Stimulated activated CD4-positive, alpha-beta T cell treated with anti-CD3 and anti-CD28 coated beads, Interleukin-1b, Interleukin-23, amount 100 ng/mL, for 4 hours (primary cell): Measurements from ENCODE around the gene IRGC.
"Not testable (repeated sequence)": the region's sequence is repeated elsewhere in the genome, so short reads cannot be mapped to it uniquely, and the experiment has no call there.

ENCODE experiments used
- DNase-seq, 2 donors: peaks; one replicate each; pipeline ENCODE4 v3.0.0-alpha.2; 2020; ENCODE audit warnings: low read depth in 2 of 2

Gene IRGC

GRCh38 chr19:43754253-43754502 lies 38.3 kb downstream of the IRGC start:
- DNase-seq, result no peak

GRCh38 chr19:43754503-43755255 lies 38.8 kb downstream of the IRGC start, which contains the start of gene SMG9:
SMG9 (minus strand) TSS chr19:43754962; CDS start chr19:43750741, 4,221 bp downstream.
- peak; percentile 97 for DNase-seq

GRCh38 chr19:43755256-43755801 lies 39.5 kb downstream of the IRGC start:
- peak; percentile 67 to 68 for DNase-seq

GRCh38 chr19:43759515-43759914 lies 43.6 kb downstream of the IRGC start:
- DNase-seq, result no peak

DNA sequence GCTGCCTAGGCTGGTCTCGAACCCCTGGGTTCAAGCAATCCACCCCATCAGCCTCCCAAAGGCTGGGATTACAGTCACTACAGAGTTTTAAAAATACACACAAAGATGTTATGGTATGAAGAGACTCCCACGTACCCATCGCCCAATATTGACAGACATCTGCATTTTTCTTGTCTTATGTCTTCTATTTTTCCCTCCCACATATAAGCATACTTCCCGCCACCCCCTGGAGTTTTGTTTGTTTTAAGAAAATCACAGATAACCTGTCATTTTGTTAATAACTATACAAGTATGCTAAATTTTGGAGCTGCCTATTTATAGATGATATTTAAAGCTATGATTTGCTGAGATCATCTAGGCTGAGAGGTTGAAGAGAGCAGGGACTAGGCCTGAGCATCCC lies 45.1 kb downstream of the IRGC start:
- DNase-seq, result no peak

DNA sequence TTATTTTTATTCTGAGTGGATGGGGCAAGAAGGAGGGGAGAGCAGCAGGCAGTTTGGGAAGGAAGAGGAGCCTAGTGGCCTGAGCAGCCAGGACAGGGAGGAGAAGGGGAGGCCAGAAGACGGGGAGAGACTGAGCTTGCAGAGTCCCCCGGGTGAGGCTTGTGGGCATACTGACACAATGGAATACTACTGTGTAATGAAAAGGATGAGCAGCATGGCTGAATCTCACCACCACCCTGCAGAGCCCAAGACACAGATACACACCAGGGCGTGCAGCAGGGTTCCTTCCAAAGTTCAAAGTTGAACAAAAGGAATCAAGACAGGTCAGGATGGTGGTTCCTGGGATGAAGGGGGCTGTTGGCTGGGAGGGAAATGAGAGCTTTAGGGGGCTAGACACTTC lies 46.9 kb downstream of the IRGC start:
- no peak for DNase-seq

GRCh38 chr19:43763473-43763939 lies 47.6 kb downstream of the IRGC start:
- no peak for DNase-seq

DNA sequence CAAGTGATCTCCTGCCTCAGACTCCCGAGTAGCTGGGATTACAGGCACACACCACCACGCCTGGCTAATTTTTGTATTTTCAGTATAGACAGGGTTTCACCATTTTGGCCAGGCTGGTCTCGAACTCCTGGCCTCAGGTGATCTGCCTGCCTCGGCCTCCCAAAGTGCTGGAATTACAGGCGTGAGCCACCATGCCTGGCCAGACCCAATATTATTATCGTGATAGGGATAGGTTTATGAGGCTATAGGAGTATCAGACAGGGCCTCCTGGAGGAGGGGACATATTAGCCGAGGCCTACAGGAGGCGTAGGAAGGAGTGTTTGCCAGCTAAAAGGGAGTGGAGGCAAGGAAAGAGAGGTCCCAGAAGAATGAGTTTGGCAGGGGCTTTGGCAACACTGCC lies 48.8 kb downstream of the IRGC start:
- DNase-seq, result not testable (repeated sequence)

- peak; percentile 54 to 66 for DNase-seq
Observed at GRCh38 chr19:43765109-43765876, 49.4 kb downstream of the IRGC start.

DNA sequence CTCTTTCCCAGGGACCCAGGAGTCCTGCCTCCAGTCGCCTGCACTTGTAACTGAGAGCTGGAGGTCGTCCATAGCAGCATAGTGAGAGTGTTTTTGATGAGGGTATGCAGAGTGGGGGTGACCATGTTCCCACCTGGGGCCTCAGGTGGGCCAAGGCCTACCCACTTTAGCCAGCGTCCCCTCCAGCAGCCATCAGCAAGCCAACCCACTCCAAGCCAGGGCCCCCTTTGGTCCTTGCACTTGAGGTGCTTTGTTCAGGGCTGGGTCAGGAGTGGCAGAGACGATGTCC lies 50.8 kb downstream of the IRGC start:
- no peak for DNase-seq

GRCh38 chr19:43767316-43767715 lies 51.4 kb downstream of the IRGC start:
- no peak for DNase-seq

DNA sequence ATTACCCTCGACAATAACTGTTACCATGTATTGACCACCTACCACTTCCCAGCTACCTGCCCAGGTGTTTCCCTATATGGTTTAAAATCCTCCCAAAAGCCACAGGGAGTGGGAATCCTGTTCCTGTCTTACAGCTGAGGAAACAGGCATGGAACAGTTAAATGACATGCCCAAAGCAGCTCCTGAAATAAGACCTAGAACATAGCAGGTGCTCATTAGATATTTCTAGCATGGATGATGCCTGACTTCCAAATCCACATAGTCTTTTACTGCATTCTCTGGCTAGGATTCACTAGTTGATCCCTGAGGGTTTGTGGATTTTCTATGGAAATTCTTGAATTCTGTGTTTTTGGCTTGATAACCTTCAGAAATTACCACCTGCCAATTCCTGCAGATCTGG lies 51.9 kb downstream of the IRGC start:
- no peak for DNase-seq

- no peak for DNase-seq
Observed at GRCh38 chr19:43768273-43769050, 52.6 kb downstream of the IRGC start.

DNA sequence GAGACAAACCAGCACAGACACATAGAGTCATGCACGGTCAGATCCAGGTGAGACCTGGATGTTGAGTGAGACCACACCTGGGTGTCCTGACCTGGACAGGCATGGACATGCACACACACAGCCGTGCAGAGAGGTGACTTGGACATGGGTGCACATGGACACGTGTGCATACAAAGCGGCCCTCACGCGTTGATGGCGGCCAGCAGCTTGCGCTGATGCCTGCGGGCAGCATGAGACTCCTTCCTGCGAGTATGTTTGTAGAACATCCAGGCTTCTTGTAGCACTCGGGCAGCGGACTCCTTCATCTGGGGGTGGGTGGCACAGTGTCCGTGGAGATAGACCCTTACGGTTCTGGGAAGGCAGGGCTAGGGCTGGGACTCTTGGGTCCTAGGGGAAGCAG lies 53.4 kb downstream of the IRGC start:
- no peak for DNase-seq
